ENCODE results near the gene PSEN2. TPM values are rescaled to one million over a fixed set of nuclear protein-coding genes. Genes with fewer than 3 reads are reported as not detected.
A peak's percentile ranks its signal among the peaks of the same experiment; 100 is the strongest.

The PSEN2 gene
- total RNA-seq, 1 donor from 2014 or later = 18.8 TPM

DNA sequence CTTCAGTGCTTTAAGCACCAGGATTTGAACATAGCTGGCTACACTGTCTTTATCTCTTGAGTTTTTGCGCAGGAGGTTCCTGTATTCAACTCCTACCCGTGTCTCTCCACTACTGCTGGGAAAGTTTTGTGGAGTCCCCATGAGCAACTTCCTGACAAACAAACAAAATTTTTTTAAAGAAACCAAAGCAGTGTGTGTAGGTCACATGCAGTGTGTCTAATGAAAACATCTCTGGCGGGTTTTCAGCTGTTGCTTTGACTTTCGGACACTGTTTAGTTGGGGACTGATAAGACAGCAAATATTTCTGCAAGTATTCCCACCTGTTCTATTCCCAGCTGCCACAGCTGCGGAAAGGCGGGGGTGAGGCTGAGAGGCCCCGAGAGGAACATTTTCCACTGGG, 2.0 kb downstream of the PSEN2 start:
- Mint-ChIP-seq H3K9me3 (ENCODE audit: unreplicated experiment) (no peaks in the 10 kb centered on the region), H3K27me3 (ENCODE audit: unreplicated experiment) (no peaks in the 10 kb centered on the region), H3K36me3 (ENCODE audit: unreplicated experiment) (peaks cover 8% of the 10 kb centered on the region), H3K27ac (ENCODE audit: unreplicated experiment) (no peak overlapping the region), H3K4me3 (ENCODE audit: unreplicated experiment) (no peak overlapping the region), H3K4me1 (ENCODE audit: unreplicated experiment) (peaks cover 16% of the 10 kb centered on the region)
- DNase-seq (ENCODE audit: extremely low spot score, unreplicated experiment) = no peak
- TF ChIP-seq, protein P1, sequence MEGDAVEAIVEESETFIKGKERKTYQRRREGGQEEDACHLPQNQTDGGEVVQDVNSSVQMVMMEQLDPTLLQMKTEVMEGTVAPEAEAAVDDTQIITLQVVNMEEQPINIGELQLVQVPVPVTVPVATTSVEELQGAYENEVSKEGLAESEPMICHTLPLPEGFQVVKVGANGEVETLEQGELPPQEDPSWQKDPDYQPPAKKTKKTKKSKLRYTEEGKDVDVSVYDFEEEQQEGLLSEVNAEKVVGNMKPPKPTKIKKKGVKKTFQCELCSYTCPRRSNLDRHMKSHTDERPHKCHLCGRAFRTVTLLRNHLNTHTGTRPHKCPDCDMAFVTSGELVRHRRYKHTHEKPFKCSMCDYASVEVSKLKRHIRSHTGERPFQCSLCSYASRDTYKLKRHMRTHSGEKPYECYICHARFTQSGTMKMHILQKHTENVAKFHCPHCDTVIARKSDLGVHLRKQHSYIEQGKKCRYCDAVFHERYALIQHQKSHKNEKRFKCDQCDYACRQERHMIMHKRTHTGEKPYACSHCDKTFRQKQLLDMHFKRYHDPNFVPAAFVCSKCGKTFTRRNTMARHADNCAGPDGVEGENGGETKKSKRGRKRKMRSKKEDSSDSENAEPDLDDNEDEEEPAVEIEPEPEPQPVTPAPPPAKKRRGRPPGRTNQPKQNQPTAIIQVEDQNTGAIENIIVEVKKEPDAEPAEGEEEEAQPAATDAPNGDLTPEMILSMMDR (IDR thresholded peaks at IDR 0.05) = no peak

DNA sequence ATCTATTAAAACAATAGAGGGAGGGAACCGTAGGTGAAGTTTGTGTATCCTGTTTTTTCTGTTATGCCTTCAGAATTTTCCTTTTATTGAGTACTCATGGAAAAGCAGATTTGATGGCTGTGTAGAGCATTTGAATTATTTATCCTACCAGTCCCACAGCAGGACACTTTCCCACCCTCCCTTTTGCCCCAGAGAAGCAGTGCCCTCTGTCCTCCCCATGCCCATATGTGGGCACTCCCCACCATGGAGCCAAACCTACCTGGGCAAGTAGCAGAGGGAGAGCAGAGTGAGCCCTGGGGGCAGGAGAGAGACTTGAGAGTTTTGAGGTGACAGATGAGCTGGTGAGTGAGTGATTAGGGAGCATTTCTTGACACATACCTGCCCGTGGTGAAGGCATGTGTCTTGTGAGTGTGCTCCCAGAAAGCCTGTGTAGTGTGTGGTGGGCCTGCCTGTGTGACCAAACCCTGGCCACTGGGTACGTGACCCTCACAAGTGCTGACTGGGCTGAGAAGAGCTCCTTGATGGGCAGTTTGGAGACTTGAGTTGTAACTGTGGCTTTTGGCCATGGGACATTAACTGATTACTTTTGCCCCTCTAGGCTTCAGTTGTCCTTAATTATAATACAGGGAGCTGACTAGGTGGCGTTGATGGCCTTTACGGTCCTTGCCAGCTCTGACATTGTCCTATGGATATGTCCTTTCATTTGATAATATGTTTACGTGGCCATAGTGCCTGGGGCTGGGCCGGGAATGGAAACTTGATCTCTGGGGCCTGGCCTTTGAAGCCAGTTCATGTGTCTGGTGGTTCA, 3.6 kb downstream of the PSEN2 start:
- peaks cover 16% of the 10 kb centered on the region for H3K4me1 Mint-ChIP-seq (ENCODE audit: unreplicated experiment)
- H3K36me3 Mint-ChIP-seq (ENCODE audit: unreplicated experiment) = peaks cover 13% of the 10 kb centered on the region
- no peak overlapping the region for H3K4me3 Mint-ChIP-seq (ENCODE audit: unreplicated experiment)
- H3K9me3 Mint-ChIP-seq (ENCODE audit: unreplicated experiment) = no peaks in the 10 kb centered on the region
- DNase-seq (ENCODE audit: extremely low spot score, unreplicated experiment) = no peak
- TF ChIP-seq, protein P1 (IDR thresholded peaks at IDR 0.05) = no peak
- H3K27ac Mint-ChIP-seq (ENCODE audit: unreplicated experiment) = no peak overlapping the region
- H3K27me3 Mint-ChIP-seq (ENCODE audit: unreplicated experiment) = no peaks in the 10 kb centered on the region

DNA sequence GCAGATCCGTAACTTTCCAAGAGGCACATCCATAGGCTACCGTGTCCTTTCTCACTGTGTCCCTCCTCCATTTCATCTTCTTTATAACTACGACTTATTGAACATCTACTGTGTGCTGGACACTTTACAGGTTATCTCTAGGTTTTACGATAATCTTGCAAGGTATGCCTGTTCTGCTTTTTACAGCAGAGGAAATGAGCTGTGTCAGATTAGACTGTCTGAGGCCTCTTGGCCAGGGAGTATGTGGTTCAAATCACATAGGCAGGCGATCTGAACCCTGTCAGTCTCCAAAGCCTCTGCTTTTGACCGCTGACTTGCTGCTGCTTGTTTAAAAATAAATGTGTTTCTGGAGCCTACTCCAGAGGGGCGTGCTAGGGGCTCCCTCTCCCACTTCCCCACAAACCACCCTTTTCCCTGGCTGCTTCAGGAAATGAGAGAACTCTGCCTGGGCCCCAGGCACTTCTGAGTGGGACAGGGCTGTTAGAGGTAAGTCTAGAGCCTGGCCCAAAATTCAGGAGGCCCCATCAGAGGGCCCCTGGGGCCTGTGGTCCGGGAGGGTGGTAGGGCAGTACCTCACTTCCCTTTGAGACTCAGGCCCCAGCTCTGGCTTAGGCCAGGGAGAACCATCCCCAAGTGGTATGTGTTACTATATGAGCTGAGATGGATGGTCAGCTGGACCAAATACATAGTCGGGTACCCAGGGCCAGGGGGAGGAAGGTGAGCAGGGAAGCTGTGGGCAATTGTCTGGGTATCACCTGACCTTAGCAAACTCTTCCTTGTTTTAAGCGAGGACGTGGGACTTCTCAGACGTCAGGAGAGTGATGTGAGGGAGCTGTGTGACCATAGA, 4.4 kb downstream of the PSEN2 start:
- TF ChIP-seq, protein P1 (IDR thresholded peaks at IDR 0.05) = no peak
- Mint-ChIP-seq H3K4me3 (ENCODE audit: unreplicated experiment) (no peak overlapping the region), H3K36me3 (ENCODE audit: unreplicated experiment) (peaks cover 18% of the 10 kb centered on the region), H3K9me3 (ENCODE audit: unreplicated experiment) (no peaks in the 10 kb centered on the region), H3K27me3 (ENCODE audit: unreplicated experiment) (no peaks in the 10 kb centered on the region), H3K27ac (ENCODE audit: unreplicated experiment) (no peak overlapping the region), H3K4me1 (ENCODE audit: unreplicated experiment) (peaks cover 16% of the 10 kb centered on the region)
- no peak for DNase-seq (ENCODE audit: extremely low spot score, unreplicated experiment)

DNA sequence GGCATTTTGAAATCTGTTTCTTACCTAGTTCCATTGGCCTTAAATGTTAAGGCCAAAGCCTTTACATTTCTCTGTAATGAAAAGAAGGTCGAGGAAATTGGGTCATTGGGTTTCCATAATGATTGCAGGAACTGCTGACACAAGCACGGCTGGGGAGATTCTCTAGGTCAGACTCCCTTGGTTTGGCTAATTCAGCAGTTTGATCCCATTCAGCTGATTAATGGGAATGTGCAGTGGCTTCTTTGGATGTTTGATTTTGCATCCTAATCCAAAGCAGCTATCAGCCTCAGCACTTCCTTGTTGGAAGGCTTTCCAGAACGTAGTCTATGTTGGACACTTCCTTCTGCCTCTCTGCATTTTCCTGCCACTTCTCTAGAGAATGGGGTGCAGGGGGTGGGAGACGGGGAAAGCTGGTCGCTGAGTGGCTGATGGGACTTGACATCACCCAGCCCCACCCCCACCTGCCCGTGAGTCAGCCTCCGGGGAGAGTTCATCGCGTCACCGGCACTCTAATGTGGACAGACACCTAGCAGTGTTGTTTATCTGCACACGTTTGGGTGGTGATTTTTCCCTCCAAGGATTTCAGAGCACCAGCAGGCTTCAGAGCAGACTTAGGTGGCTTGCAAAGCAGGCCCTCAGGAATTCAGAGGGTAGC, 5.4 kb downstream of the PSEN2 start:
- no peak overlapping the region for H3K27ac Mint-ChIP-seq (ENCODE audit: unreplicated experiment)
- H3K4me1 Mint-ChIP-seq (ENCODE audit: unreplicated experiment) = peaks cover 12% of the 10 kb centered on the region
- H3K9me3 Mint-ChIP-seq (ENCODE audit: unreplicated experiment) = no peaks in the 10 kb centered on the region
- no peaks in the 10 kb centered on the region for H3K27me3 Mint-ChIP-seq (ENCODE audit: unreplicated experiment)
- H3K4me3 Mint-ChIP-seq (ENCODE audit: unreplicated experiment) = no peak overlapping the region
- peak; percentile 32 for DNase-seq (ENCODE audit: extremely low spot score, unreplicated experiment)
- peaks cover 22% of the 10 kb centered on the region for H3K36me3 Mint-ChIP-seq (ENCODE audit: unreplicated experiment)
- TF ChIP-seq, protein P1 (IDR thresholded peaks at IDR 0.05) = no peak
